Gastroesophageal sphincter (tissue), 4 donors: ENCODE data around the gene SOX2. TPM values are rescaled to one million over a fixed set of nuclear protein-coding genes. Genes with fewer than 3 reads are reported as not detected.
"Not testable (repeated sequence)": the region's sequence is repeated elsewhere in the genome, so short reads cannot be mapped to it uniquely, and the experiment has no call there.

ENCODE experiments used
- ATAC-seq: fragments of 150-250 bp; one replicate; pipeline ENCODE4 v1.9.1; 2016; ENCODE audit warnings: mild to moderate bottlenecking, moderate library complexity
- H3K27ac ChIP-seq, 4 donors: fragments of 200-600 bp; sonication (generic) in 3 of 4; 1 replicate in 3 of 4; 2 replicates in 1 of 4; pipeline ENCODE4 v1.5.1; 2016 to 2019
- H3K27me3 ChIP-seq: fragments of 200-600 bp; sonication (generic); one replicate; pipeline ENCODE4 v1.5.1; 2019
- H3K36me3 ChIP-seq, 2 donors: fragments of 200-600 bp; sonication (generic); one replicate each; pipeline ENCODE4 v1.5.1; 2019; ENCODE audit warnings: control low read depth in 1 of 2
- H3K4me1 ChIP-seq, 3 donors: fragments of 200-600 bp; sonication (generic); 1 replicate in 2 of 3; 2 replicates in 1 of 3; pipeline ENCODE4 v1.5.1; 2016 to 2019; ENCODE audit warnings: control low read depth in 2 of 3
- H3K4me3 ChIP-seq, 2 donors: fragments of 200-600 bp; sonication (generic); one replicate each; pipeline ENCODE4 v1.5.1; 2019; ENCODE audit warnings: mild to moderate bottlenecking in 1 of 2, moderate library complexity in 1 of 2
- H3K9me3 ChIP-seq, 3 donors: fragments of 200-600 bp; sonication (generic); one replicate each; pipeline ENCODE4 v1.5.1; 2017 to 2019; ENCODE audit warnings: control low read depth in 2 of 3
- EP300 ChIP-seq: sonication (generic); formaldehyde crosslinking; IDR thresholded peaks from one replicate; pipeline ENCODE4 v1.6.1; 2017; ENCODE audit warnings: antibody characterized with exemption, mild to moderate bottlenecking
- POLR2A ChIP-seq, 2 donors: fragments of 450-650 bp; IDR thresholded peaks; one replicate each; pipeline ENCODE4 v1.6.1; 2017; ENCODE audit warnings: antibody characterized with exemption in 2 of 2, mild to moderate bottlenecking in 2 of 2, moderate library complexity in 1 of 2
- POLR2AphosphoS5 ChIP-seq: sonication (generic); formaldehyde crosslinking; IDR thresholded peaks from one replicate; pipeline ENCODE4 v1.6.1; 2017; ENCODE audit warnings: antibody characterized with exemption
- WGBS, 2 donors: methylation state at CpG; one replicate each; pipeline ENCODE4 v1.1.5; 2018; ENCODE audit warnings: low coverage in 1 of 2; 5-methylcytosine and 5-hydroxymethylcytosine counted together
- small RNA-seq, 4 donors: library from RNA; depleted of rRNA; stranded (forward); fragments of <200 nt; gene quantifications; one replicate each; pipeline ENCODE3, GENCODE V24; 2016
- total RNA-seq, 4 donors: library from RNA; depleted of rRNA; stranded (reverse); fragments of >200 nt; gene quantifications; one replicate each; pipeline ENCODE4 v1.1.0, GENCODE V29; 2016
- TF ChIP-seq, protein P1 (sequence below), 4 experiments: fragments of 200-600 bp in 2 of 4; fragments of 450-650 bp in 2 of 4; sonication (generic) in 1 of 4; IDR thresholded peaks; one replicate each; pipeline ENCODE4 v1.5.1; 2017 to 2019; ENCODE audit warnings: antibody characterized with exemption in 4 of 4, mild to moderate bottlenecking in 2 of 4, moderate library complexity in 2 of 4

SOX2 gene
- total RNA-seq, 4 donors from 2014 or later, result 3.1 to 9.9 (median 5.7) TPM

- ATAC-seq, result no peak
- no peaks in the 10 kb centered on the region for H3K36me3 ChIP-seq
- peaks cover 64% of the 10 kb centered on the region for H3K27me3 ChIP-seq
- no peaks in the 10 kb centered on the region for H3K4me1 ChIP-seq
- WGBS, 2 donors, result 32 to 36% methylated on average over 3 of the region's 3 CpGs
- H3K27ac ChIP-seq, result no peak overlapping the region
- H3K9me3 ChIP-seq, result no peaks in the 10 kb centered on the region
- H3K4me3 ChIP-seq, result no peak overlapping the region
- TF ChIP-seq POLR2AphosphoS5 (no peak), POLR2A (IDR thresholded peaks at IDR 0.05) (no peak), EP300 (no peak)
- TF ChIP-seq, protein P1, sequence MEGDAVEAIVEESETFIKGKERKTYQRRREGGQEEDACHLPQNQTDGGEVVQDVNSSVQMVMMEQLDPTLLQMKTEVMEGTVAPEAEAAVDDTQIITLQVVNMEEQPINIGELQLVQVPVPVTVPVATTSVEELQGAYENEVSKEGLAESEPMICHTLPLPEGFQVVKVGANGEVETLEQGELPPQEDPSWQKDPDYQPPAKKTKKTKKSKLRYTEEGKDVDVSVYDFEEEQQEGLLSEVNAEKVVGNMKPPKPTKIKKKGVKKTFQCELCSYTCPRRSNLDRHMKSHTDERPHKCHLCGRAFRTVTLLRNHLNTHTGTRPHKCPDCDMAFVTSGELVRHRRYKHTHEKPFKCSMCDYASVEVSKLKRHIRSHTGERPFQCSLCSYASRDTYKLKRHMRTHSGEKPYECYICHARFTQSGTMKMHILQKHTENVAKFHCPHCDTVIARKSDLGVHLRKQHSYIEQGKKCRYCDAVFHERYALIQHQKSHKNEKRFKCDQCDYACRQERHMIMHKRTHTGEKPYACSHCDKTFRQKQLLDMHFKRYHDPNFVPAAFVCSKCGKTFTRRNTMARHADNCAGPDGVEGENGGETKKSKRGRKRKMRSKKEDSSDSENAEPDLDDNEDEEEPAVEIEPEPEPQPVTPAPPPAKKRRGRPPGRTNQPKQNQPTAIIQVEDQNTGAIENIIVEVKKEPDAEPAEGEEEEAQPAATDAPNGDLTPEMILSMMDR (IDR thresholded peaks at IDR 0.05), result no peak
Measured at GRCh38 chr3:181756645-181757297, 45.0 kb downstream of the SOX2 start.

DNA sequence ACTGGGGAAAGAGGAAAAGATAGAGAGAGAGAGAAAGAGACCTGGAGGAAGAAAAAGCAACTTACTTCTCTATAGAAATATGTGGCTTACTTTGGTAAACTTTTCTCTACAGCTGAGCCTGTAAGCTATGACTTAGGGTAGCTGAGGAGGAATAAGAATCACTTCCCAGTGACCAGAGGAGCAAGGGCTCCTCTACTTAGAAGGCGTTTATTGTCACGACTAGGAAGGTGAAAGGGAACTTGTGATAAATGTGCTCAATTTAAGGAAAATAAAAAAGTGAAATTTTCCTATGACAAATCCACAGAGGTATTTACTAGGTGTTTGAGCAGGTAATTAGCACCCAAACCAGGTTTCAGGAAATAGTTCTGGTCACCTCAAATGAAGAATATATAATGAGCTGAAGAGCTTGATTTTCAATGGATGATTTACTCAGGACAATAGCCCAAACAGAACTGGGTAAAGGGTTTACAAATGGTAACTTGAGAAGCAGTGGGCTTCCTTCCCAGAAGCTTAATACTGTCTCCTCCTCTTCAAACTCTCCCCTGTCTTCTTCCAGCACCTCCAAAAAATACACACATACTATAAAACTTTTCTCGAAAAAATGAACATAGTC lies 46.1 kb downstream of the SOX2 start:
- ATAC-seq, result no peak
- WGBS, 2 donors, result 24 to 27% methylated on average over 2 to 3 of the region's 3 CpGs
- Histone ChIP-seq H3K36me3 (no peaks in the 10 kb centered on the region), H3K9me3 (no peaks in the 10 kb centered on the region), H3K4me3 (no peak overlapping the region), H3K27ac (no peak overlapping the region), H3K4me1 (no peaks in the 10 kb centered on the region), H3K27me3 (peaks cover 64% of the 10 kb centered on the region)
- TF ChIP-seq POLR2A (IDR thresholded peaks at IDR 0.05) (no peak), EP300 (no peak), POLR2AphosphoS5 (no peak)
- TF ChIP-seq, protein P1 (IDR thresholded peaks at IDR 0.05), result no peak

DNA sequence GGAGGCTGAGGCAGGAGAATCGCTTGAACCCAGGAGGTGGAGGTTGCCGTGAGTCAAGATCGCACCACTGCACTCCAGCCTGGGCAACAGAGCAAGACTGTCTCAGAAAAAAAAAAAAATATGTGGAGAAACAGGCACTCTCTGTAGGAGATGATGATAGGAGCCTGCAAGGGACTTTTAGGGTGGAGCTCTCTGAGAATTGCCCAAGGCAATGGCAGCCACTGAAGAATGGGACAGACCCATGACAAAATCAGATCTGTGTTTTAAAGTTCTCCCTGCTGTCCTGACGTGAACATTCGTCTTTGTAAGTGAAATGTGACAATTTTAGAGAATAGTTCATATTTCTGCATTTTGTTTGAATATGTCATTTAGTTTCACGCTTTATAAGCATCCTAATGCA lies 50.2 kb downstream of the SOX2 start:
- Histone ChIP-seq H3K4me3 (no peak overlapping the region), H3K36me3 (no peaks in the 10 kb centered on the region)

DNA sequence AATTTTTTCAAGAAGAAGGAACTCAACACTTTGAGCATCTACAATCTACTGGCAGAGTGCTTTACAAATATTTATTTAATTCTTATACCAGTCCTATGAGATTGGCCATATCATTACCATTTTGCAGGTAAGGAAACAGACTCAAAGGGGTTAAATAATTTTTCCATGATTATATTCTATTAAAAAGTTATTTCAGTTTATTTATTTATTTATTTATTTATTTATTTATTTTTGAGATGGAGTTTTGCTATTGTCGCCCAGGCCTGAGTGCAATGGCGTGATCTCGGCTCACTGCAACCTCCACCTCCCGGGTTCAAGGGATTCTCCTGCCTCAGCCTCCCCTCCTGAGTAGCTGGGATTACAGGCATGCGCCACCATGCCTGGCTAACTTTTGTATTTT lies 52.3 kb downstream of the SOX2 start:
- H3K27me3 ChIP-seq, result peaks cover 24% of the 10 kb centered on the region
- H3K9me3 ChIP-seq, H3K4me3 ChIP-seq, H3K4me1 ChIP-seq, H3K36me3 ChIP-seq, H3K27ac ChIP-seq, ATAC-seq: not testable (repeated sequence)
- 80 to 89% methylated on average over 1 to 4 of the region's 5 CpGs for WGBS, 2 donors

More for the DNA sequence above, 50.2 kb downstream of the SOX2 start:
- no peak for ATAC-seq
- 81 to 89% methylated on average over 3 to 6 of the region's 6 CpGs for WGBS, 2 donors
- H3K4me1 ChIP-seq, result no peaks in the 10 kb centered on the region
- H3K27ac ChIP-seq, result no peak overlapping the region
- TF ChIP-seq POLR2AphosphoS5 (no peak), EP300 (no peak), POLR2A (IDR thresholded peaks at IDR 0.05) (no peak)
- TF ChIP-seq, protein P1 (IDR thresholded peaks at IDR 0.05), result no peak
- no peaks in the 10 kb centered on the region for H3K9me3 ChIP-seq
- peaks cover 40% of the 10 kb centered on the region for H3K27me3 ChIP-seq

Small RNA genes within 50 kb of the gene (small RNA-seq; reads per million reads assigned to genes)
- gene RF01954, result 0 reads per million in 4 donors
